HCT116 (cell line): ENCODE measurements around the gene TBATA.

ENCODE experiments used
- CTCF ChIP-seq, 3 experiments: fragments of 200-600 bp in 1 of 3; sonication (generic) in 1 of 3; IDR thresholded peaks in 2 of 3; conservative IDR thresholded peaks in 1 of 3; 2 replicates each; pipeline ENCODE4 v1.5.1; 2012 to 2017; ENCODE audit warnings: low read depth in 2 of 3, low read length in 2 of 3, antibody characterized with exemption in 1 of 3, borderline replicate concordance in 1 of 3, control low read depth in 1 of 3, mild to moderate bottlenecking in 1 of 3, mixed read lengths in 1 of 3, mixed run types in 1 of 3, moderate library complexity in 1 of 3; ENCODE audit not compliant: insufficient read depth in 1 of 3
- EGR1 ChIP-seq: IDR thresholded peaks from 2 replicates; pipeline ENCODE4 v1.6.1; 2012; ENCODE audit warnings: low read depth
- ELF1 ChIP-seq: IDR thresholded peaks from 2 replicates; pipeline ENCODE4 v1.6.1; 2012; ENCODE audit warnings: low read depth, borderline replicate concordance
- EZH2 ChIP-seq: fragments of 200-600 bp; sonication (generic); IDR thresholded peaks from 2 replicates; pipeline ENCODE4 v1.6.1; 2017; ENCODE audit warnings: antibody characterized with exemption, mixed run types
- EZH2phosphoT487 ChIP-seq: fragments of 200-600 bp; IDR thresholded peaks from 2 replicates; pipeline ENCODE4 v1.6.1; 2018; ENCODE audit warnings: antibody characterized with exemption, borderline replicate concordance
- JUND ChIP-seq: IDR thresholded peaks from 2 replicates; pipeline ENCODE4 v1.6.1; 2012
- POLR2A ChIP-seq: IDR thresholded peaks from 2 replicates; pipeline ENCODE4 v1.7.0; 2011; ENCODE audit warnings: borderline replicate concordance; ENCODE audit not compliant: insufficient read depth, insufficient read length; ENCODE audit errors: extremely low read depth
- POLR2AphosphoS5 ChIP-seq: IDR thresholded peaks from 2 replicates; pipeline ENCODE4 v1.6.1; 2011; ENCODE audit warnings: mild to moderate bottlenecking, low read depth, low read length, moderate library complexity
- RAD21 ChIP-seq: IDR thresholded peaks from 2 replicates; pipeline ENCODE4 v1.6.1; 2012; ENCODE audit warnings: low read depth, mild to moderate bottlenecking
- SIN3A ChIP-seq: IDR thresholded peaks from 2 replicates; pipeline ENCODE4 v1.6.1; 2012; ENCODE audit warnings: low read depth
- ZNF274 ChIP-seq: fragments of 200-500 bp; sonication (Bioruptor generic); IDR thresholded peaks from 2 replicates; pipeline ENCODE4 v1.6.1; 2014; ENCODE audit warnings: mild to moderate bottlenecking, low read depth, low read length, inconsistent platforms
- TF ChIP-seq, protein P1 (sequence below): IDR thresholded peaks from 2 replicates; pipeline ENCODE4 v1.6.1; 2012
- TF ChIP-seq, protein P2 (sequence below): IDR thresholded peaks from 2 replicates; pipeline ENCODE4 v1.6.1; 2012; ENCODE audit warnings: low read depth
- TF ChIP-seq, protein P3 (sequence below): IDR thresholded peaks from 2 replicates; pipeline ENCODE4 v1.6.1; 2011; ENCODE audit warnings: mild to moderate bottlenecking, low read length, moderate library complexity; ENCODE audit not compliant: insufficient replicate concordance; ENCODE audit errors: extremely low read depth

GRCh38 chr10:70743430-70743788 lies 41.8 kb downstream of the TBATA start:
- TF ChIP-seq POLR2A (no peak), CTCF (IDR thresholded peaks at IDR 0.05 in 2 of 3, conservative IDR thresholded peaks at IDR 0.05 in 1 of 3; ENCODE audit: borderline replicate concordance in 1 of 3, insufficient read depth in 1 of 3, low read depth in 2 of 3, low read length in 2 of 3) (no peak), ELF1 (no peak), POLR2AphosphoS5 (no peak), EZH2phosphoT487 (no peak), EZH2 (no peak), JUND (no peak), RAD21 (no peak), ZNF274 (no peak), EGR1 (no peak), SIN3A (no peak)
- TF ChIP-seq, protein P1, sequence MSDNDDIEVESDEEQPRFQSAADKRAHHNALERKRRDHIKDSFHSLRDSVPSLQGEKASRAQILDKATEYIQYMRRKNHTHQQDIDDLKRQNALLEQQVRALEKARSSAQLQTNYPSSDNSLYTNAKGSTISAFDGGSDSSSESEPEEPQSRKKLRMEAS, result no peak
- TF ChIP-seq, protein P2, sequence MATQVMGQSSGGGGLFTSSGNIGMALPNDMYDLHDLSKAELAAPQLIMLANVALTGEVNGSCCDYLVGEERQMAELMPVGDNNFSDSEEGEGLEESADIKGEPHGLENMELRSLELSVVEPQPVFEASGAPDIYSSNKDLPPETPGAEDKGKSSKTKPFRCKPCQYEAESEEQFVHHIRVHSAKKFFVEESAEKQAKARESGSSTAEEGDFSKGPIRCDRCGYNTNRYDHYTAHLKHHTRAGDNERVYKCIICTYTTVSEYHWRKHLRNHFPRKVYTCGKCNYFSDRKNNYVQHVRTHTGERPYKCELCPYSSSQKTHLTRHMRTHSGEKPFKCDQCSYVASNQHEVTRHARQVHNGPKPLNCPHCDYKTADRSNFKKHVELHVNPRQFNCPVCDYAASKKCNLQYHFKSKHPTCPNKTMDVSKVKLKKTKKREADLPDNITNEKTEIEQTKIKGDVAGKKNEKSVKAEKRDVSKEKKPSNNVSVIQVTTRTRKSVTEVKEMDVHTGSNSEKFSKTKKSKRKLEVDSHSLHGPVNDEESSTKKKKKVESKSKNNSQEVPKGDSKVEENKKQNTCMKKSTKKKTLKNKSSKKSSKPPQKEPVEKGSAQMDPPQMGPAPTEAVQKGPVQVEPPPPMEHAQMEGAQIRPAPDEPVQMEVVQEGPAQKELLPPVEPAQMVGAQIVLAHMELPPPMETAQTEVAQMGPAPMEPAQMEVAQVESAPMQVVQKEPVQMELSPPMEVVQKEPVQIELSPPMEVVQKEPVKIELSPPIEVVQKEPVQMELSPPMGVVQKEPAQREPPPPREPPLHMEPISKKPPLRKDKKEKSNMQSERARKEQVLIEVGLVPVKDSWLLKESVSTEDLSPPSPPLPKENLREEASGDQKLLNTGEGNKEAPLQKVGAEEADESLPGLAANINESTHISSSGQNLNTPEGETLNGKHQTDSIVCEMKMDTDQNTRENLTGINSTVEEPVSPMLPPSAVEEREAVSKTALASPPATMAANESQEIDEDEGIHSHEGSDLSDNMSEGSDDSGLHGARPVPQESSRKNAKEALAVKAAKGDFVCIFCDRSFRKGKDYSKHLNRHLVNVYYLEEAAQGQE, result no peak
- TF ChIP-seq, protein P3, sequence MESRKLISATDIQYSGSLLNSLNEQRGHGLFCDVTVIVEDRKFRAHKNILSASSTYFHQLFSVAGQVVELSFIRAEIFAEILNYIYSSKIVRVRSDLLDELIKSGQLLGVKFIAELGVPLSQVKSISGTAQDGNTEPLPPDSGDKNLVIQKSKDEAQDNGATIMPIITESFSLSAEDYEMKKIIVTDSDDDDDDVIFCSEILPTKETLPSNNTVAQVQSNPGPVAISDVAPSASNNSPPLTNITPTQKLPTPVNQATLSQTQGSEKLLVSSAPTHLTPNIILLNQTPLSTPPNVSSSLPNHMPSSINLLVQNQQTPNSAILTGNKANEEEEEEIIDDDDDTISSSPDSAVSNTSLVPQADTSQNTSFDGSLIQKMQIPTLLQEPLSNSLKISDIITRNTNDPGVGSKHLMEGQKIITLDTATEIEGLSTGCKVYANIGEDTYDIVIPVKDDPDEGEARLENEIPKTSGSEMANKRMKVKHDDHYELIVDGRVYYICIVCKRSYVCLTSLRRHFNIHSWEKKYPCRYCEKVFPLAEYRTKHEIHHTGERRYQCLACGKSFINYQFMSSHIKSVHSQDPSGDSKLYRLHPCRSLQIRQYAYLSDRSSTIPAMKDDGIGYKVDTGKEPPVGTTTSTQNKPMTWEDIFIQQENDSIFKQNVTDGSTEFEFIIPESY, result no peak
